ENCODE data around the gene LAMA2. TPM values are rescaled to one million over a fixed set of nuclear protein-coding genes. Genes with fewer than 3 reads are reported as not detected.
A peak's percentile ranks its signal among the peaks of the same experiment; 100 is the strongest.

The LAMA2 gene
- total and polyA plus RNA-seq, 3 donors from 2014 or later = 25.9 to 94.8 (median 56.0) TPM

DNA sequence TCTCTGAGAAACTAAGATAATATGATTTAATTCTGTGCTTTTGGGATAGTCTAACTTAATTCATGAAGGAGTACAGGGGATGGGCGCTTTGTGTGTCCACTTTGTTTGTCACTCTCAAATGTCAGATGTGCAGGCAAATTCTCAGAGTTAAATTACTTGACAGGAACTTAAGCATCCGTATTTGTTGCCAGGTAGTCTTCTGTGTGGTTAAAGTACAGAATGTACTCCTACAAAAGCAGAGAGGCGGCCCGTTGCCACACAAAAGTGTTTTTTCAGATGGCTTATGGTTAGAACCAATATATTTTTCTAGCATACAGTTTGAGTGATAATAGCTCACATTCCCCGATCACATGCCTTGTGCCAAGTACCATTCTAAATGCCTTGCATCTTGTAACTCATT is 234.4 kb downstream of the LAMA2 start:
- TF ChIP-seq POLR2A (IDR thresholded peaks at IDR 0.05) (no peak), CTCF (IDR thresholded peaks at IDR 0.05) (no peak)
- Histone ChIP-seq H3K27me3 (no peaks in the 10 kb centered on the region), H3K36me3 (ENCODE audit: low read depth, missing control alignments) (no peaks in the 10 kb centered on the region), H3K4me3 (no peak overlapping the region), H3K9me3 (no peaks in the 10 kb centered on the region), H3K4me1 (peaks cover 46% of the 10 kb centered on the region), H3K27ac (peak overlapping the region in 1 of 2 donors; percentile 0)
- intact Hi-C loops (cut with DNase I; ENCODE audit: low total_unique reads) = no loop called here
- 47 to 50% methylated on average over 5 of the region's 5 CpGs for WGBS, 2 donors
- DNase-seq = peak; percentile 36

DNA sequence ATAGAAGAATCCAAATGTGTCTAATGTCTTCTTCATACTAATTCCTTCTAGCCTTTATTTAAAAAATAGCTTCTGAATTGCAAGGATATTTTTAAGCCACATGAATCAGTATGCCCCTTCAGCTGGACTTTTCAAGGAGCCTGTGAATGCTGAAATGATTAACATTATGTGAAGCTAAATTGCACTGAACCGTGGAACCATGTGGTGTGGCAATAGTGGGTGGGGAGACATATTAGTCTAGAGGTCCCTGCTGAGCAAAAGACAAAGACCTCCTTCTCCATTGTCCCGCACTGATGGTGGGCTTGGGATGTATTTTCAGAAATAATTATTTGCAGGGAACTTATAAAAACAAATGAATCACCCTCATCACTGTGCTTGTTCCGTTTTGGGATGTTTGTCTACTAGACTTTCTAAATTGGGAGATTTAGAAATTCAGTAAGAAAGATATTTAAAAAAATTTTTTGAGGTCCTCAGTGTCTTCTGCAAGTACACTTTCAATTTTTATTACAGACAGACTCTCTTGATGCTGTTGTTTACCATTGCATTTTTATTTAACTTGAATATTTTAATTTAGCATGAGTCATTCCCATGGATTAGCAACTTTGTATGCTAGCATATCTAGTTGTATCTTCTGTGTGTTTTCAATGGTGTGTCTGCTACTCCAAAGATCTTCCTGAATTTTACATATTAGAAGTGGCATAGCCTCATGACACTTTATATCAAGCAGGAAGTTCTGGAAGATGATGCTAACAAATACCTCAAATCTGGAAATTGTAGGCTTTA is 238.1 kb downstream of the LAMA2 start:
- TF ChIP-seq CTCF (IDR thresholded peaks at IDR 0.05) (no peak), POLR2A (IDR thresholded peaks at IDR 0.05) (no peak)
- 51 to 55% methylated on average over 3 of the region's 3 CpGs for WGBS, 2 donors
- no peaks in the 10 kb centered on the region for H3K9me3 ChIP-seq
- intact Hi-C loops (cut with DNase I; ENCODE audit: low total_unique reads) = no loop called here
- H3K36me3 ChIP-seq (ENCODE audit: low read depth, missing control alignments) = no peaks in the 10 kb centered on the region
- no peak for DNase-seq
- H3K27ac ChIP-seq = peak overlapping the region; percentile 7 to 11
- H3K4me3 ChIP-seq = no peak overlapping the region
- H3K4me1 ChIP-seq = peaks cover 9% of the 10 kb centered on the region
- no peaks in the 10 kb centered on the region for H3K27me3 ChIP-seq

- peak overlapping the region in 1 of 2 donors; percentile 32 for H3K27ac ChIP-seq
- no peaks in the 10 kb centered on the region for H3K4me1 ChIP-seq
- WGBS, 2 donors = 95 to 100% methylated on average over 1 of the region's 1 CpG
- intact Hi-C loops (cut with DNase I; ENCODE audit: low total_unique reads) = no loop called here
- no peak for DNase-seq
- TF ChIP-seq POLR2A (IDR thresholded peaks at IDR 0.05) = no peak
- TF ChIP-seq CTCF (IDR thresholded peaks at IDR 0.05) = no peak
- H3K4me3 ChIP-seq = no peak overlapping the region
- H3K27me3 ChIP-seq = no peaks in the 10 kb centered on the region
- H3K9me3 ChIP-seq = no peaks in the 10 kb centered on the region
- no peaks in the 10 kb centered on the region for H3K36me3 ChIP-seq (ENCODE audit: low read depth, missing control alignments)
Measured at GRCh38 chr6:129124347-129124746, 241.4 kb downstream of the LAMA2 start.

- no peak overlapping the region for H3K4me3 ChIP-seq
- no peaks in the 10 kb centered on the region for H3K9me3 ChIP-seq
- intact Hi-C loops (cut with DNase I; ENCODE audit: low total_unique reads) = no loop called here
- DNase-seq = no peak
- H3K27me3 ChIP-seq = no peaks in the 10 kb centered on the region
- H3K4me1 ChIP-seq = peaks cover 40% of the 10 kb centered on the region
- peak overlapping the region; percentile 92 to 93 for H3K27ac ChIP-seq
- no peaks in the 10 kb centered on the region for H3K36me3 ChIP-seq (ENCODE audit: low read depth, missing control alignments)
- TF ChIP-seq CTCF (IDR thresholded peaks at IDR 0.05) = no peak
- TF ChIP-seq POLR2A (IDR thresholded peaks at IDR 0.05) = no peak
Measured at GRCh38 chr6:129130106-129130505, 247.2 kb downstream of the LAMA2 start.

All from testis (tissue), 3 donors.